NOMO-1 treated with dmso at 0.1 percent for 144 hours (cell line): ENCODE data around the gene DNA2.

Experiments
- DNase-seq: peaks from one replicate; lab custom pipeline; 2025; ENCODE audit not compliant: unreplicated experiment; lab: John Stamatoyannopoulos, UW

DNA2 gene

DNA sequence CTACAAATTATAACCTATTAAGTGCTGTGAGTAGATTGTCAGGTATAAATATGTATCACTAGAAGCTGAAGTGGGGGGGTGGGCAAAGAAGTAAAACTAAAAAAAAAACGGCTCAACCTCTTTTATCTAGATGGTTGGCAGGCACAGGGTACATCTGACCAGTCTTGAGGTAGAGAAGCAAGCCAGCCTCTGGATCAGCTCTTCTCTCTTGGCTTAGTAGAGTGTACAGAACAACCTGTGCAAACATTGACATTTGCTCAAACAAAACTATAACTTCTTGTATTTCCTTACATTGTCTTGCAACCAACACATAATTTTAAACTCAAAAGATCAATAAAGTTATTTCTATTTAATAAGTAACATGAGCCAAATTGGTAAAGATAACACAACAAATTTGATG lies 25.6 kb downstream of the DNA2 start:
- no peak for DNase-seq

- DNase-seq: no peak
Observed at GRCh38 chr10:68442971-68443370, 28.8 kb downstream of the DNA2 start.

DNA sequence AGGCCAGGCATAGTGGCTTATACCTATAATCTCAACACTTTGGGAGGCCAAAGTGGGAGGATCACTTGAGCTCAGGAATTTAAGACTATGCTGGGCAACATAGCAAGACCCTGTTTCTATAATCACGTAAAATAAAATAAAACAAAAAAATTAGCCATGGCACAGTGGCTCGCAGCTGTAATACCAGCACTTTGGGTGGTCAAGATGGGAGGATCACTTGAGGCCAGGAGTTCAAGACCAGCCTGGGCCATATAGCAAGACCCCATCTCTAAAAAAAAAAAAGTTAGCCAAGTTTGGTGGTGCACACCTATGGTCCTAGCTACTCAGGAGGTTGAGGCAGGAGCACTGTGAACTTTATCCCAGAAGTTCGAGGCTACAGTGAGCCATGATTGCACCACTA lies 30.9 kb downstream of the DNA2 start:
- DNase-seq: no peak

DNA sequence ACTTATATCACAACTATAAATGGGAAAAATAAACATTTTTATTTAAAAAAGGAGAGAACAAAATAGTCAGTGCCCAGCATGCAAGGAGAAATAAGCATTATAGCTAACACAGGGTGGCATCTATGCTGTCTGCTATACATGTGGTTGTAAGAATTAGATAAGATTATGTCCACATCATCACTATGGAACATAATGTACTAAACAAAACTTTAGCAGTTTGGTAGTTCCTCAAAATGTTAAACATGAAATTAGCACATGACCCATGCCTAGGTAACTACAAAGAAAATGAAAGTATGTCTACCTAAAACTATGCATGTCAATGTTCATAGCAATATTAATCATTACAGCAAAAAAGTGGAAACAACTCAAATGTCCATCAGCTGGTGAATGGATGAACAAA lies 36.0 kb downstream of the DNA2 start:
- DNase-seq: no peak

- DNase-seq: no peak
Observed at GRCh38 chr10:68434657-68435056, 37.1 kb downstream of the DNA2 start.

- DNase-seq: no peak
Observed at GRCh38 chr10:68428396-68429104, 43.2 kb downstream of the DNA2 start.

DNA sequence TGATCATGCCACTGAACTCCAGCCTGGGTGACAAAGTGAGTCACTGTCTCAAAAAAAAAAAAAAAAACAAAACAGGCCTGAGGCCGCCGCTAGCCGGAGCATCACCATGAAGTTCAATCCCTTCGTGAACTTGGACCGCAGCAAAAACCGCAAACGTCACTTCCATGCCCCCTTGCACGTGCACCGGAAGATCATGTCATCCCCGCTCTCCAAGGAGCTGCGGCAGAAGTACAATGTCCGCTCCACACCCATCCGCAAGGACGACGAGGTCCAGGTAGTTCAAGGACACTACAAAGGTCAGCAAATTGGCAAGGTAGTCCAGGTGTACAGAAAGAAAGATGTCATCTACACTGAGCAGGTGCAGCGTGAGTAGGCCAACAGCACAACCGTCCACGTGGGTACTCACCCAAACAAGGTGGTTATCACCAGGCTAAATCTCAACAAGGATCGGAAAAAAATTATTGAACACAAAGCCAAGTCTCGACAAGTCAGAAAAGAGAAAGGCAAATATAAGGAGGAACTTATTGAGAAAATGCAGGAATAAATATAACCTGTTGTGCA lies 47.2 kb downstream of the DNA2 start:
- DNase-seq: no peak

DNA sequence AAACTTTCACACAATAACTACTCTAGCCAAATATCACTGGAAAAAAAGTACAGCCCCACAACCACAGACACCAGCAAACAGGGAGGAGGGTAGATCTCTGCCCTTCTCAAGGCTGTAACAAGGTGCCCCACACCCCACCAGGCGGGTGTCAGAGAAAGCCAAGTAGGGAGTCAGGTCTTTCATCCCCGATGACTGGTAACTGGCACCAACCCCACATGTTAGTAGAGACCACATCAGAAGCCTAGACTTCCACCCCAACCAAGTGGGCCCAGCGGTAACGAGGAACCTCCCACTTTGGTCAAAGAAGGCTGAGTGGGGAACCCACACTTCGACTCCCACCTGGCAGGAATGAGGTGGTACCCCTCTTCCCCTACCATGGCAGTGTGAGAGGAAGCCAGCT lies 48.3 kb downstream of the DNA2 start:
- DNase-seq: no peak

GRCh38 chr10:68419376-68419775 lies 52.4 kb downstream of the DNA2 start:
- no peak for DNase-seq

- no peak for DNase-seq
Observed at GRCh38 chr10:68408898-68409518, 62.8 kb downstream of the DNA2 start.

GRCh38 chr10:68406815-68407548 lies 64.8 kb downstream of the DNA2 start, which contains the start of gene RUFY2:
Gene RUFY2, minus strand, starts transcription at chr10:68407277. Its CDS starts 88 bp downstream, at chr10:68407189.
- DNase-seq: peak; percentile 48

- DNase-seq: no peak
Observed at GRCh38 chr10:68406111-68406814, 65.5 kb downstream of the DNA2 start.

- no peak for DNase-seq
Observed at GRCh38 chr10:68403701-68404100, 68.1 kb downstream of the DNA2 start.

DNA sequence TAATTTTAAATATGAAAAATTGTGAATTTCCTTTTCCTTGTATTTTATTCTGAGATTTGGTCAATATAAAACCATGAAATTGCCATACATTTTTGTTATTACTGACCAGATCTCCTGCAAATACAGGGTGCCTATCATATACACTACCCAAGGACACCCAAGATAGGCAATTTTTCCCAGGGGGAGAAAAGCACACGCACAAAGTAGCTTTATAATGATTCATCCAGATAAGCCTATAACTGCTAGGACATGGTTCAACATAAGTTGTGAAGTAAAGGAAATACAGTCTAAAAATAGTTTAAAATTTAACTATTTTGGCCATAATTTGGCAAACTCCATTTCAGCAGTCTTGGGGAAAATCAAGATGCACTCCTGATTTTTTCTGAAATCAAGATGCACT lies 69.5 kb downstream of the DNA2 start:
- DNase-seq: no peak

DNA sequence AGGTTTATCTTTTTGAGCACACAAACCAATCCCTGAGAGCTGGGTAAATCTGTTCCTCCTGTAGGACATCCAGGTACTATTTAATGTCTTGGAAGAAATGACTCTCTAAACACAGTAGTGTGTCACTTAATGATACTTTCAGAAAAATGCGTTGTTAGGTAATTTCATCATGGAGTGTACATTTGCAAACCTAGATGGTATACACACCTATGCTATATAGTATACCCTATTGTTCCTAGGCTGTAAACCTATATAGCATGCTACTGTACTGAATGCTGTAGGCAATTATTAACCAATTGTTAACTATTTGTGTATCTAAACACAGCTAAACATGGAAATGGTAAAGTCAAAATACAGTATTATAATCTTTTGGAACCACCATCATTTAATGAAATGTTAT lies 74.8 kb downstream of the DNA2 start:
- DNase-seq: no peak

- DNase-seq: no peak
Observed at GRCh38 chr10:68385740-68386139, 86.0 kb downstream of the DNA2 start.

- DNase-seq: no peak
Observed at GRCh38 chr10:68371604-68372003, 100.2 kb downstream of the DNA2 start.

GRCh38 chr10:68367121-68367520 lies 104.7 kb downstream of the DNA2 start:
- DNase-seq: no peak

DNA sequence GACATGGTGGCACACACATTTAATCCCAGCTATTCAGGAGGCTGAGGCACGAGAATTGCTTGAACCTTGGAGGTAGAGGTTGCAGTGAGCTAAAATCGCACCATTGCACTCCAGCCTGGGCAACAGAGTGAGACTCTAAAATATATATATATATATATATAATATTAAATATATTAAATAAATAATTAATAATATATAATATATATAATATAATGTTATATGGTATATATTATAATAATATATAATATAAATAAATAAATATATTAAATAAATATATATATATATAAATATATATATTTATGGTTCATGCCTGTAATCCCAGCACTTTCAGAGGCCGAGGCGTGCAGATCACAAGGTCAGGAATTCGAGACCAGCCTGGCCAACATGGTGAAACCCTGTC lies 105.2 kb downstream of the DNA2 start:
- no peak for DNase-seq

DNA sequence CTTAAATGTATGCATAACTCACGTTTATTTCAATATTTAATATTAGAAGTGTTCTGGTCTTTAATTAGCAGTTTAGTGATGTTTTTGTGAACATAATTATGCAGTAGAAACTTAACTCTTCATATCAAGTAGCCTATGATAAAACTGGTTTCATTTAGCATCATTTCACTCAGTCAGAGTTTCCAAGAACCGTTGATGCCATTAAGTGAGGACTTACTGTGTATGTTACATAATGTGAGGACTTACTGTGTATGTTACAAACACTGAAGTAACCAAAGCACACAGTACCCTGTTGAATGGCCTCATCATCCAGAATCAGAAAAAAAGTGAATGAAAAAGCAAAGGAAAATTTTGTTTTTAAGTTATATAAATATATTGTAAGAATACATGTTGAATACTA lies 106.2 kb downstream of the DNA2 start:
- no peak for DNase-seq
